ENCODE data around the gene MAD2L1BP.
A peak's percentile ranks its signal among the peaks of the same experiment; 100 is the strongest.
"Not testable (repeated sequence)": the region's sequence is repeated elsewhere in the genome, so short reads cannot be mapped to it uniquely, and the experiment has no call there.

The MAD2L1BP gene, protein sequence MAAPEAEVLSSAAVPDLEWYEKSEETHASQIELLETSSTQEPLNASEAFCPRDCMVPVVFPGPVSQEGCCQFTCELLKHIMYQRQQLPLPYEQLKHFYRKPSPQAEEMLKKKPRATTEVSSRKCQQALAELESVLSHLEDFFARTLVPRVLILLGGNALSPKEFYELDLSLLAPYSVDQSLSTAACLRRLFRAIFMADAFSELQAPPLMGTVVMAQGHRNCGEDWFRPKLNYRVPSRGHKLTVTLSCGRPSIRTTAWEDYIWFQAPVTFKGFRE

DNA sequence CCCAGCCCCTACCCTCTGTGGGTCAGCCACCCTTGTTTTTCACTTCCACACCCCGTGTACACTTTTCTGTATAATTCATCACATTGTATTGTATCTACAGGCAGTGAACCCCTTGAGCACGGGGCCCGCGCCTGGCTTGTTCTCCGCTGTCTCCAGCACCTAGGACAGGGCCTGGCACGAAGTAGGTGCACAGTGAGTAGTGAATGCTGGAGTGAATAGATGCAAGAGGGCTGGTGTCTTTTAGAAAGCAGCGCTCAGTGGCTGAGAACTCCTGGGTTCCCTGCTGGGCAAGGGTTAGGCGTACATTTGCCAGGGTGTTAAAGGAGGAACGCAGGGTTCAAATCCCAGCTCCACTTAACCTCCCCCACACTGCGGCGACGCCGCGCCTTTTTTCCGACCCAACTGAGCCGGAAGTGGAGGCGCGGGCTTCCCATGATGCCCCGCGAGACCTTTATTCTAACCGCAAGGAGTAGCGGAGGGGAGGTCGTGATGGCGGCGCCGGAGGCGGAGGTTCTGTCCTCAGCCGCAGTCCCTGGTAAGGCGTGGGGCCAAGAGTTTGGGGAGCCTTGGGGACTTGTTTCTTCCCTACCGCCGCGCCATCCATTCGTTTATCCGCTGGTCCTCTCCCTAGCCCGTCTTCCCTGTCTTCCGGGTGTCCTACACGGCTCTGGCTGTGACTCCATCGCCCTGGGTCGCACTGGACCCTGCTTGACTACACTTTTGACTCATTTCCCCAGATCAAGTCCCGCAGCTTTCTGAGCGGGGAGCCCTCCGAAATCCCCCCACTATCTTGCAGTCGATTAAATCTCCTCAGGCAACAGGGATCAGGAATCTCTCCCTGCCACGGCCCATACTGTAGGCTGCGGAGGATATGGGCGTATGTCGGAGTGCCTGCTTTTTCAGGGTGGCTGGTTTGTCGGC lies at the start of gene MAD2L1BP:
Gene MAD2L1BP (plus strand): TSS at position 454 of the 921 bp plus-strand sequence. CDS start 36 bp downstream, at position 490.
- DNase-seq, result peak; percentile 90

DNA sequence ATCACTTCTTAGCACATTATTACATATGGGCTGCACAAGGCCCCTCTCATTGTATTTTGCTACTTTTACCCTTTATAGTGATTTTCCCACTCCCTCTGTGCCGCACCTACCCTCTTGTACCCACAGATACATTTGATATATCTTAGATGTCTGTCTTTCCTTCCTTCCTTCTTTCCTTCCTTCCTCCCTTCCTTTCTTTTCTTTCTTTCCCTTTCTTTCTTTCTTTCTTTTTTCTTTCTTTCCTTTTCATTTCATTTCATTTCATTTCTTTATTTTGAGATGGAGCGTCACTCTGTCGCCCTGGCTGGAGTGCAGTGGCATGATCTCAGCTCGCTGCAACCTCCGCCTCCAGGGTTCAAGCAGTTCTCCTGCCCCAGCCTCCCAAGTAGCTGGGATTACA lies 47.4 kb upstream of the MAD2L1BP start:
- no peak for DNase-seq

DNA sequence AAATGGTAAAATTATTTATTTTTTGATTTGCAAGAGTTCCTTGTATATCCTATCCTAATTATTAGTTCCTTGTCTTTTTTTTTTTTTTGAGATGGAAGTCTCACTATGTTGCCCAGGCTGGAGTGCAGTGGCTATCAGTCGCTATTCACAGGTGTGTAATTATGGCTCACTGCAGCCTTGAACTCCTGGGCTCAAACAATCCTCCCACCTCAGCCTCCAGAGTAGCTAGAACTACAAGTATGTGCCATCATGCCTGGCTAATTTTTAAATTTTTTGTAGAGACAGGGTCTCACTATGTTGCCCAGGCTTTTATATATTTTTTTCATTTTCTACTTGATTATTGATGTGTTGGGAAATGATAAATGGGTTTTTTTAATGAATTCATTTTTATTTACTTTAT lies 46.1 kb upstream of the MAD2L1BP start:
- not testable (repeated sequence) for DNase-seq

DNA sequence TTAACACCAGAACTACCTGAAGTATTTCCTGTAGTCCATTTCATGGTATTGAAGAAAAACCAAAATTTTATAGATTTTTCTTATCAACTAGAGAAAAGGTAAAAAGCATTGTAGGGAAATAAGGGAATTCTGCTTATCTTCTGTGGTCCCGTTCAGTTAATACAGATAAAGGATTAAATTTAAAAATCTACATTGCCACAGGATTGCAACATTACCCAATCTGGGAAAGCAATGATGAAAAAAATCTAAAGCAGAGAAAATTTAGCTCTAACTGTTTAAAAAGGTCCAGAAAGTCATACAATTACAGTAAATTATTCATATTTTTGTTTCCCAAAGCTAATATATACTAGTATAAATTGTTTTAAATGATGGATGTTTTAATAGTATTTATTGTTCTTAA lies 41.7 kb upstream of the MAD2L1BP start:
- no peak for DNase-seq

DNA sequence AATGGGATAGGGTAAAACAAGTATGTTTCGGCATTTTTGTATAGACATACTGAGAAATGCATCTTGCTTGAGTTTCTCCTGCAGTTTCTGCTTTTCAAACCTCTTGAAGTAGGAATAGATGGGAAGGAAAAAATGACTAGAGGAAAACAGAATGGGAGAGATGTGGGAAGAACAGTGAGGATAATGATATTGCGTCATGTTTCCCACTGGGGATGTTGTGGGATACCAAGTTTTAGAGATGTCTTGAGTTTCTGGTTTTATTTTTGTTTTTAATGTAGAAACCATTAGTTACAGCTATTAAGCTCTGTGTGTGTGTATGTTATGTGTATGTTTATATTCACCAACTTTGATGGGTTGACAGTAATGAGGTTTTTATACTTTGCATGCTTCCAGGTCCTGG lies 35.0 kb upstream of the MAD2L1BP start:
- DNase-seq, result no peak

DNA sequence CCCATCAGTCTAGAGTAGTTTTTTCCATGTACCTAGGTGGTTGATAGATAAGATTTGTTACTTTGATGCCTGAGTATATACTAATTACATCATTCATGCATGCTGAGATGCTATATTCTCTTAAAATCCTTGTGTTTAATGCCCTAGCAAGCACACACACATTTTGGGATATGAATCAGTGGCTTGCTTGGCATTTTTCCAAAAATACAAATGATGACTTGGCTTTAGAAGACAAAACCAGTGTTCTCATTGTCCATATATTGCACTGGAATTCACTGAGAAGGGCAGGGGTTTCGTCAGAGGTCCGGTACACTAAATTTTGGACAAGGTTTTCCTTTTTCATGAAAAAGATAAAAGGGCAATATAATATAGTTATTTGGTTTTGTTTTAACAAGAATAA lies 31.5 kb upstream of the MAD2L1BP start:
- no peak for DNase-seq

DNA sequence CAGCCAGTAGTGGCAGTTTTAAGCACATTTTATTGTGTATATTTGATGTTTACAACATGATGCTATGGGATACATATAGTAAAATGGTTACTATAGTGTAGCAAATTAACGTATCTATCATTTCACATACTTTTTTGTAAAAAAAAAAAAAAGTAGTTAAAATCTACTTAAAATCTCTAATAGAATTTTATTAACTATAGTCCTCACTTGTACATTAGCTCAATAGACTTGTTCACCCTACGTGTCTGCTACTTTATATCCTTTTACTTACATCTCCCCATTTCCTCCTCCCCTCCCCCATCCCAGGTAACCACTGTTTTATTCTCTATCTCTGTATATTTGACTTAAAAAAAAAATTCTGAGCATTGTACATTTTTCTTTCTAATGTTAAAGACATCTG lies 29.6 kb upstream of the MAD2L1BP start:
- no peak for DNase-seq

DNA sequence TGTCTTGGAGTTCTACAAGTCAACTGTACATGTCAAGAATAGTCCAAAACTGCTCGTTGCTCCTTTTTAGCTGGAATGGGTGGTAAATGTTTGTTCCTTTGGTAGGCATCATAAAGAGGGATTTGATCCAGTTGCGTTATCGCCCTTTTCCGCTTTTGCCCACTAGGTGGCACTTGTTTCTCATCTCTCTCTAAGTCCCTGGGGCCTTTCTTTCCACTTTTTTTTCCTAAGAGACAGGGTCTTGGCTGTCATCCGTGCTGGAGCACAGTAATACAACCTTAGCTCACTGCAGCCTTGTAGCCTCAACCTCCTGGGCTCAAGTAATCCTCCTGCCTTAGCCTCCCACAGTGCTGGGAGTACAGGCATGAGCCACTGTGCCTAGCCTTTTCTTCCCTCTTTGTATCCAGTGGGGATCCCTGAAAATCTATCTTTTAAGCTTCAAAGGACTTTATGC lies 27.3 kb upstream of the MAD2L1BP start:
- DNase-seq, result peak; percentile 66

DNA sequence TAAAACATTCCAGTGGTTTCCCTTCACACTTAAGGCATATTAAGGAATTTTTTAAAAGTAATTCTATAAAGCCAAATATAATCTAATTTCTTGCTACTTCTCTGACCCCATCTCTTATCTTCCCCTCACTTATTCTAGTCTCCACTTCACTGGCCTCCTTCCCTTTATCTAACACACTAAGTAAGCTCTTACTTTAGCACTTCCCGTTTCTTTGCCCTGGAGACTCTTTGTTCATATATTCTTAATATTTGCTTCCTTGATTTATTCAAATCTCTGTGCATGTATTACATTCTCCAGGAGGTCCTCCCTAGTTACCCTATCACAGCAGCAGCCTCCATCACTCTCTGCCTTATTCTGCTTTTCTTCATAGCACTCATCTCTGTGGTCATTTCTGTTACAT lies 26.8 kb upstream of the MAD2L1BP start:
- no peak for DNase-seq

DNA sequence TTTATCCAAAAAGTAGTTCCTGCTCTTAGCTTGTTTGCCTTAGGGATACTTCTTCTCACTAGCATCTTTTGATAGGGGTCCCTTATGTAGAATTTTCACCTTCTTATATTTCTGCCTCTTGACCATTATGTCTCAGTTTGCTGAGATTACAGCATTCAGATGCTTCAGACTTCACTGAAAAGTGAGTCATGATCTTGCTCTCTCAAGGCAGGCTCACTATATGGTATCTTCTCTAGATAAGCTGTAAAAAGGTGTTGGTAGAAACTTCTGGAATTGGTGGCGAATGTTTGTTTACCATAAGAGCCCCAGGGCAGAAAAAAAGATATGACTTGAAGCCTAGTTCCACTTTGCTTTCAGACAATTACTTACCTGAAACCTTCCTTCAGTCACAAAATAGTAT lies 26.2 kb upstream of the MAD2L1BP start:
- DNase-seq, result no peak

DNA sequence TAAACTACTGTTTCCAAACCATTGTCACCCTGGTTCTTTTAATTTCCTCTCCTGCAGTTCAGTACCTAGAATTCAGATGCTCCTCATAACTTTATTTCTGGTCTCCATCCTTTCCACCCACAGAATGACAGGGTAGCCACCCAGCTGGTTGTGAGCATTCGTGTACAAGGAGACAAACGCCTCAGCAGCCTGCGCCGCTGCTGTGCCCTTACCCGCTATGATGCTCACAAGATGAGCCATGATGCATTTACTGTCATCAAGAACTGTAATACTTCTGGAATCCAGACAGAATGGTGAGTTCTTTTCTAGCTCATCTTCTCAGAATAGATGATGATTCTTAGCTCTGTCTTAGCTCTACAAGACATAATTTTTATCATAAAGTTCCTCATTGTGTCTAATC lies 25.2 kb upstream of the MAD2L1BP start:
- DNase-seq, result no peak

DNA sequence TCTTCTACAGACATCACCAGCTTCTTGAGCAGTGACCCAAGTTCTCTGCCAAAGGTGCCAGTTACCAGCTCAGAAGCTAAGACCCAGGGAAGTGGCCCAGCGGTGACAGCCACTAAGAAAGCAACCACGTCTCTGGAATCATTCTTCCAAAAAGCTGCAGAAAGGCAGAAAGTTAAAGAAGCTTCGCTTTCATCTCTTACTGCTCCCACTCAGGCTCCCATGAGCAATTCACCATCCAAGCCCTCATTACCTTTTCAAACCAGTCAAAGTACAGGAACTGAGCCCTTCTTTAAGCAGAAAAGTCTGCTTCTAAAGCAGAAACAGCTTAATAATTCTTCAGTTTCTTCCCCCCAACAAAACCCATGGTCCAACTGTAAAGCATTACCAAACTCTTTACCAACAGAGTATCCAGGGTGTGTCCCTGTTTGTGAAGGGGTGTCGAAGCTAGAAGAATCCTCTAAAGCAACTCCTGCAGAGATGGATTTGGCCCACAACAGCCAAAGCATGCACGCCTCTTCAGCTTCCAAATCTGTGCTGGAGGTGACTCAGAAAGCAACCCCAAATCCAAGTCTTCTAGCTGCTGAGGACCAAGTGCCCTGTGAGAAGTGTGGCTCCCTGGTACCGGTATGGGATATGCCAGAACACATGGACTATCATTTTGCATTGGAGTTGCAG lies 21.8 kb upstream of the MAD2L1BP start:
- no peak for DNase-seq

DNA sequence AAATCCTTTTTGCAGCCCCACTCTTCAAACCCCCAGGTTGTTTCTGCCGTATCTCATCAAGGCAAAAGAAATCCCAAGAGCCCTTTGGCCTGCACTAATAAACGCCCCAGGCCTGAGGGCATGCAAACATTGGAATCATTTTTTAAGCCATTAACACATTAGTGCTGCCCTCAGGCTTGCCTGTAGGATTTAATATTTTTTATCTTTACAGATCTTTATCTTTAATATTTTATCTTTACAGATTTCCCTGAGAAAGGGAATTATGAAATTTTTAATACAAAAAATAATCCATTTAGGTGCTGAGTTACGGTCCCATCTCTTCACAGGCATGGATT lies 21.3 kb upstream of the MAD2L1BP start:
- DNase-seq, result no peak

DNA sequence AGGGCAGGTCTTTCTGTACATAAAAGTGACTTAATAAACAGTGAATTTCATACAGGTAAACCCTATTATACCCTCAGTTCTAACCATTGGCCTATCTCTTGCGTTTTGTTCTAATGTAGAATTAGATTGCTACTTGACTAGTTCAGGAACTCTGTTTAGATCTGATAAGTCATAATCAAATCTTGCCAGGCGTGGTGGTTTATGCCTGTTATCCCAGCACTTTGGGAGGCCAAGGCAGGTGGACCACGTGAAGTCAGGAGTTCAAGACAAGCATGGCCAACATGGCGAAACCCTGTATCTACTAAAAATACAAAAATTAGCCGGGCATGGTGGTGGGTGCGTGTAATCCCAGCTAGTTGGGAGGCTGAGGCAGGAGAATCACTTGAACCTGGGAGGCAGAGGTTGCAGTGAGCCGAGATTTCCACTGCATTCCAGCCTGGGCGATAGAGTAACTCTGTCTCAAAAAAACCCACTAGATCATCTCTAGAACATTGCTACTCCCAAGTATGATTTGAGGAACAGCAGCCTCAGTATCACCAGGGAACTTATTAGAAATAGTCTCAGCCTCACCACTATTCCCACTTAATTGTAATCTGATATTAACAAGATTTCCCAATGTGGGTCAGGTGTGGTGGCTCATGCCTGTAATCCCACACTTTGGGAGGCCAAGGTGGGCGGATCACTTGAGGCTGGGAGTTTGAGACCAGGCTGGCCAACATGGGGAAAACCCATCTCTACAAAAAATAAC lies 18.7 kb upstream of the MAD2L1BP start:
- DNase-seq, result no peak

DNA sequence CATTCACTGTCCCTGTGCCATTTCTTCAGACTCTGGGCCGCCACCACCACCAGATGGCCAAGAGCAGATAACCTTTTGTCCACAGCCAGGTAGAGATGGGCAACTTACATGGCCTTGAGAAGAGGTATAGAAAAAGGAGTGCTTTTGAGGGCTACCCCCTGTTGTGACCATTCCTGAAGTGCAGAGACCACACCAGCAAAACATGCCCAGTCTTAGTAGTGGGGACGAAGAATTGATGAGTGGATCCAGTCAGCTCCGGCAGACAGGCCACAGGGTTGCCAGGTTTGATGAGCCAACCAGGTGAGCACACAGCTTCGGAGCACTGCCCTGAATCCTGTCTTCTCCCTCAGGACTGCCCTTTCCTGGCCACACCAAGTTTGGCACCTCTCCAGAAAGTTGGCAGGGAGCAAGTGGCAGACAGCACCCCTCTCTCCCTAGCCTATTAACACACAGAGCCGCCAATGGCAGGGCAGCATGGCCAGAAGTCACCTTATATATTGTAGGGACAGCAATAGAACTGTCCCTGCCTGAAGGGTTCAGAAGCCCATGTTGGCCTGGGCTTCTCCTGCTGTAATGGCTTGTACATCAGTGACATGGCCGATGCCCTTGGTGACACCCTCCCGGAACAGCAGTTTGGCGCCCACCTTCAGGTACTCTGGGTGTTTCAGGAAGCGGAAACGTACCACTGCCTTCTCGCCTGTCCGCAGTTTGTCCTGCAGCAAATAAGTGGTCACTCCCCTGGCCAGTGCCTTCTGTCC lies 14.4 kb upstream of the MAD2L1BP start:
- DNase-seq, result no peak

DNA sequence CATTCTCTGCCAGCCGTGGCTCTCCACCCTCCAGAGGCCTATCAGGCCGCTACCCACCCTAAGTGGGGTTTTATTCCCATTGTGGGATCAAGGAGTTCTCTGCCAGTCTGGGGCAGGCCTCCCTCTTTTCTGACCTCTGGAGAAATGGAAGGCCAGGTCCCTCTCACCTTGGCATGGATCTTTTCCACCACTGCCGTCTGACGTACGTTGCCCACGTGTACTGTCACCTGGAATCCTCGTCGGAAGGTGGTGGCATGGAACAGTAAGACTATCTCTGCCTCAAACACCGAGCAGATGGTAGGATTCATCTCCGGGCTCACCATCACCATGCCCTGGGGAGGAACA lies 13.8 kb upstream of the MAD2L1BP start:
- no peak for DNase-seq

DNA sequence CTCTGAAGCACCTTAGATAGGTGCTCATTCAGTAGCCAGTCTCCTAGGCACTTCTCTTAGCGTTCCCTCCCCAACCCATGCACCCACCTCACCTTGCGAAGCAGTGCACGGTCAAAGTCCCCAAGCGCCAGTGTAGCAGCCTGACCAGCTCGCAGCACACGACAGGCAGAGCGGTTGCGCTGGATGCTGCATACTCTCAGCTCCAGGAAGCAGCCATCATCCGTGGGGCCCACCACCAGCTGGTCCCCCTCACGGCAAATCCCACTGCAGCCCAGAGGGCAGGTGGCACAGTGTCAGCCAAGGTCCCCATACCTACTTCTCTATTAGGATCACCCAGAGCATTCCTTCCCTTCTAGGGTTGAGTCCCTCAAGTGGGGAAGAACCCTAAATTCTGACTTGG lies 13.1 kb upstream of the MAD2L1BP start:
- DNase-seq, result no peak

DNA sequence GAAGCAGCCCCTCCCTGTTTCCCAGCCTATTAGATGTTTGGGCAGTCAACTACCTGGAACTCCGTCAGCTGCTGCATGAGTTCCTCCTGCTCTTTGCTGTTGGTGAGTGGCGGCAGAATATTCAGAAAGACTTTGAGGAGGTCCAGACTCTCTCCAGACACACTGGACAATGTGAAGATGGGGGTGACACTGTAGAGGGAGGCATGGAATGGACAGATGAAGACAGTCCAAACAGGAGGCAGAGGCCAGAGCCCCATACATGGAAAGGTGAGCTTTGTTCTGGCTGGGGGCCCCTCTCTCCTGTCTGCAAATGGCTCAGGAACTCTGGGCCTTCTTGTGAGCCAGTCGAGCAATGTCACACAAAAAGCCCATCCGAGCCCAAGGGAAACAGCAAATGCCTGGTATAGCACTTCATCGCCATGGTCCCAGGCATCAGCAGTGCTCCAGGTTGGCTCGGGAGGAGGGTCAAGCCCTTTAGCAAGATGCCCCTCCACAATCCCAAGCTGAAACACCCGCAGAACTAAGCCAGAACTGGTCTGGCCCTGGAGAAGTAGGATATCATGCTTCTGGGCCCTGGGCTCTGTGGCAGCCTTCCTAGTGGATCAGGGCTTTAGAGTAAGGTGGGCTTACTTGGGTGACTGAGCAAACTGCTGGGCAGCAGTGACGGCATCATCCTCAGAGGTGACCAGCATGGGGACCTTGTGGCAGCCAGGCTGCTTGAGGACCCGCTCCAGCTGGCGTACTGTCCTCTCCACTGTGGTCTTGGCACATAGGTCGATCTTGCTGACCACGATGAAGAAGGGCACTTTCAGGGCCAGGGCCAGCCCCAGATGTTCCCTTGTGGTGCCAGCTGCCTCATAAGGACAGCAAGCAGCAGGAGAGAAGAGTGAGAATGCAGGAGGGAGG lies 11.5 kb upstream of the MAD2L1BP start:
- no peak for DNase-seq

DNA sequence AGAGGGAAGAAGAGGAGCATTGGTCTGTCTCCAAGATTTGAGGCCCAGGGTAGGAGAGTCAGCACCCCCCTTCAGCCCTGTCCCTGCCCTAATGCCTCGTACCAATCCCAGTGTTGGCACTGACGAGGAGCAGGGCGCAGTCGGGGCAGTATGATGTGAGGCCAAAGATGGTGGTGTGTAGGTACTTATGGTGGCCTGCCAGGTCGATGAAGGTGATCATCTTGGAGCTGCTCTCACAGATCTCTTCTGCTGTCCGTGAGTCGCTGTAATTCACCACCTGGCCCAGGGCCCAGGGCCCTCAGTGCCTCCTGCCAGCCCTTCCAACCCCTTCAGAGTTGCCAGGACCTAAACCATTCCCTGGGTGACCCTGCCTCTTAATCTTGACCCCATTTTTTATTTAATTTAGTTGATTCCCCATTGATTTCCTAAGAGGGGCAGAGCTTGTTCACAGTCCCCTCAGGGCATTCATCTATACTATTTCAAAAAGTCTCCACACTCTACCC lies 10.8 kb upstream of the MAD2L1BP start:
- no peak for DNase-seq

DNA sequence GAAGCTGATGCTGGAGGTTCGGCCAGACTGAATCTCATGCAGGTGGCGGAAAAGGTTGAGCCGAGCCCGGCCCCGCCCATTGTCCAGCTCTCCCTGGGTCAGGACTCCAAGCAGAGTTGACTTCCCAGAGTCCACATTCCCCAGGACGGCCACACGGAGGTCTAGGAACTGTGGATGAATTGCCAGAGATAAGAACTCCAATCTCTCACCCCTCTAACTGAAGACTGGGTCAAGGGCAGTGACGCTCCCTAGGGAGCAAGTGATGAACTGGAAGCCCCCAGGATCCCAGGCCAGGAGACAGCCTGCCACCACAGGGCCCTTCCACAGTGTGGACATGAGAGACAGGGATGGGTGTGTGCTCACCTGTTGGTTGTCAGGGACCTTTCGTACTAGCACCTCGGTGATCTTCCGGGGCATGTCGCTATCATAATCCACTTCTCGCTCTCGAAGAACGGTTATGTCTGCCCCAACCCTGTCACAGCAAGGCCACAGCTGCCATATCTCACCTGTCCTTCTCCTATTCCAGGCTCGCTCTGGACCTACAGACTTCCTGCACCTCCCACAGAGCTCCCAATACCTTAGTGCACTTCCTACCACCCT lies 10.1 kb upstream of the MAD2L1BP start:
- no peak for DNase-seq

Measured in RPMI8226 (cell line).